COLO668 (cell line): ENCODE measurements around the gene SYNRG.
A peak's percentile ranks its signal among the peaks of the same experiment; 100 is the strongest.

ENCODE experiments used
- DNase-seq: peaks from one replicate; lab custom pipeline; 2025; ENCODE audit not compliant: unreplicated experiment; lab: John Stamatoyannopoulos, UW

SYNRG gene

GRCh38 chr17:37604556-37604955 lies 4.7 kb downstream of the SYNRG start:
- DNase-seq: no peak

GRCh38 chr17:37598145-37598544 lies 11.1 kb downstream of the SYNRG start:
- no peak for DNase-seq

GRCh38 chr17:37592291-37592690 lies 16.9 kb downstream of the SYNRG start:
- no peak for DNase-seq

- DNase-seq: no peak
These were observed 24.2 kb downstream of the SYNRG start for GRCh38 chr17:37585066-37585465.

GRCh38 chr17:37576281-37576680 lies 32.9 kb downstream of the SYNRG start:
- DNase-seq: no peak

- DNase-seq: no peak
These were observed 34.8 kb downstream of the SYNRG start for GRCh38 chr17:37574427-37574826.

GRCh38 chr17:37571674-37572073 lies 37.5 kb downstream of the SYNRG start:
- DNase-seq: no peak

- DNase-seq: peak; percentile 19
These were observed 38.6 kb downstream of the SYNRG start for GRCh38 chr17:37570527-37571093.

GRCh38 chr17:37568350-37569053 lies 40.7 kb downstream of the SYNRG start:
- no peak for DNase-seq

GRCh38 chr17:37567538-37567937 lies 41.7 kb downstream of the SYNRG start:
- DNase-seq: no peak

GRCh38 chr17:37567137-37567536 lies 42.1 kb downstream of the SYNRG start:
- DNase-seq: no peak

GRCh38 chr17:37564252-37564651 lies 45.0 kb downstream of the SYNRG start:
- no peak for DNase-seq

GRCh38 chr17:37562016-37562745 lies 47.0 kb downstream of the SYNRG start:
- no peak for DNase-seq

- no peak for DNase-seq
These were observed 50.9 kb downstream of the SYNRG start for GRCh38 chr17:37558299-37558698.

- no peak for DNase-seq
These were observed 51.7 kb downstream of the SYNRG start for GRCh38 chr17:37557482-37557881.

- DNase-seq: no peak
These were observed 53.8 kb downstream of the SYNRG start for GRCh38 chr17:37555386-37555785.

- no peak for DNase-seq
These were observed 55.7 kb downstream of the SYNRG start for GRCh38 chr17:37553401-37553966.

GRCh38 chr17:37551788-37552187 lies 57.4 kb downstream of the SYNRG start:
- DNase-seq: no peak

- no peak for DNase-seq
These were observed 61.2 kb downstream of the SYNRG start for GRCh38 chr17:37547986-37548385.

GRCh38 chr17:37546302-37546701 lies 62.9 kb downstream of the SYNRG start:
- DNase-seq: no peak

GRCh38 chr17:37545486-37545885 lies 63.7 kb downstream of the SYNRG start:
- no peak for DNase-seq

GRCh38 chr17:37543637-37544052 lies 65.6 kb downstream of the SYNRG start:
- DNase-seq: no peak
